Neural cell (in vitro differentiated cells): Measurements from ENCODE around the gene OR2D3. TPM values are rescaled to one million over a fixed set of nuclear protein-coding genes. Genes with fewer than 3 reads are reported as not detected.
"Not testable (repeated sequence)": the region's sequence is repeated elsewhere in the genome, so short reads cannot be mapped to it uniquely, and the experiment has no call there.

ENCODE experiments used
- H2AFZ ChIP-seq: fragments of 200-600, 300-800 bp; sonication (generic), shearing (Covaris generic); 2 replicates; pipeline ENCODE4 v1.6.0; 2014; ENCODE audit warnings: low read depth, mild to moderate bottlenecking, antibody characterized with exemption, low read length, moderate library complexity
- H3F3A ChIP-seq: fragments of 200-600 bp; shearing (Covaris generic); 2 replicates; pipeline ENCODE4 v1.6.1; 2016; ENCODE audit warnings: mild to moderate bottlenecking, moderate library complexity, mixed read lengths, antibody characterized with exemption, low read length; ENCODE audit not compliant: insufficient read depth, poor library complexity, severe bottlenecking
- H3K27ac ChIP-seq: fragments of 200-600, 300-800 bp; sonication (generic), shearing (Covaris generic); 2 replicates; pipeline ENCODE4 v1.5.1; 2014; ENCODE audit warnings: mild to moderate bottlenecking, low read length, moderate library complexity
- H3K27me3 ChIP-seq: fragments of 300-800, 200-600 bp; sonication (generic), shearing (Covaris generic); 2 replicates; pipeline ENCODE4 v1.6.0; 2014; ENCODE audit warnings: mild to moderate bottlenecking, low read depth, low read length, moderate library complexity; ENCODE audit not compliant: insufficient read depth
- H3K36me3 ChIP-seq: fragments of 300-800, 200-600 bp; sonication (generic), shearing (Covaris generic); 2 replicates; pipeline ENCODE4 v1.5.1; 2014; ENCODE audit warnings: mild to moderate bottlenecking, antibody characterized with exemption, low read length, moderate library complexity; ENCODE audit not compliant: insufficient read depth
- H3K4me2 ChIP-seq: fragments of 300-800, 200-600 bp; sonication (generic), shearing (Covaris generic); 2 replicates; pipeline ENCODE4 v1.6.0; 2014; ENCODE audit warnings: mild to moderate bottlenecking, low read length
- H3K4me3 ChIP-seq: fragments of 300-800, 200-600 bp; sonication (generic), shearing (Covaris generic); 2 replicates; pipeline ENCODE4 v1.5.1; 2014; ENCODE audit warnings: mild to moderate bottlenecking, low read length, moderate library complexity
- H3K79me2 ChIP-seq: fragments of 200-600 bp; shearing (Covaris generic); replicated peaks from 2 replicates; pipeline ENCODE4 v1.6.0; 2014; ENCODE audit warnings: mild to moderate bottlenecking, low read length, moderate library complexity; ENCODE audit not compliant: insufficient read depth
- H3K9ac ChIP-seq: fragments of 300-800, 200-600 bp; sonication (generic), shearing (Covaris generic); 2 replicates; pipeline ENCODE4 v1.6.1; 2016; ENCODE audit warnings: mild to moderate bottlenecking, low read length, mixed read lengths
- H3K9me2 ChIP-seq: fragments of 200-600 bp; shearing (Covaris generic); 2 replicates; pipeline ENCODE4 v1.6.1; 2016; ENCODE audit warnings: mild to moderate bottlenecking, low read length, mixed read lengths; ENCODE audit not compliant: insufficient read depth
- H3K9me3 ChIP-seq: fragments of 200-600, 300-800 bp; sonication (generic), shearing (Covaris generic); 2 replicates; pipeline ENCODE4 v1.6.1; 2016; ENCODE audit warnings: mild to moderate bottlenecking, mixed run types, low read length, moderate library complexity, mixed read lengths
- H4K20me1 ChIP-seq: fragments of 200-600 bp; shearing (Covaris generic); 2 replicates; pipeline ENCODE4 v1.6.1; 2016; ENCODE audit warnings: mild to moderate bottlenecking, mixed run types; ENCODE audit not compliant: insufficient read depth
- CTCF ChIP-seq: fragments of 450-650 bp; IDR thresholded peaks from 2 replicates; pipeline ENCODE4 v1.5.1; 2014; ENCODE audit warnings: antibody characterized with exemption, mild to moderate bottlenecking, moderate library complexity; ENCODE audit not compliant: poor library complexity, severe bottlenecking
- EP300 ChIP-seq: fragments of 450-650 bp; conservative IDR thresholded peaks from 2 replicates; pipeline ENCODE4 v1.6.1; 2014; ENCODE audit warnings: antibody characterized with exemption, mild to moderate bottlenecking, moderate library complexity; ENCODE audit not compliant: poor library complexity, severe bottlenecking
- EZH2 ChIP-seq: fragments of 200-600, 300-800 bp; shearing (Covaris generic), sonication (generic); IDR thresholded peaks from 2 replicates; pipeline ENCODE4 v1.6.1; 2014; ENCODE audit warnings: antibody characterized with exemption, low read length, borderline replicate concordance, mild to moderate bottlenecking; ENCODE audit not compliant: insufficient read depth, poor library complexity, severe bottlenecking
- MXI1 ChIP-seq: fragments of 450-650 bp; conservative IDR thresholded peaks from 2 replicates; pipeline ENCODE4 v1.6.1; 2014; ENCODE audit warnings: antibody characterized with exemption, mild to moderate bottlenecking; ENCODE audit not compliant: poor library complexity, severe bottlenecking
- POLR2AphosphoS5 ChIP-seq: IDR thresholded peaks from 2 replicates; pipeline ENCODE4 v1.6.1; 2012
- RAD21 ChIP-seq: fragments of 450-650 bp; conservative IDR thresholded peaks from 2 replicates; pipeline ENCODE4 v1.6.1; 2014; ENCODE audit warnings: antibody characterized with exemption, mild to moderate bottlenecking, moderate library complexity
- REST ChIP-seq: IDR thresholded peaks from 2 replicates; pipeline ENCODE4 v1.6.1; 2012; ENCODE audit warnings: borderline replicate concordance
- SMC3 ChIP-seq: fragments of 450-650 bp; conservative IDR thresholded peaks from 2 replicates; pipeline ENCODE4 v1.6.1; 2014; ENCODE audit warnings: antibody characterized with exemption, mild to moderate bottlenecking, moderate library complexity; ENCODE audit not compliant: poor library complexity
- TAF1 ChIP-seq: IDR thresholded peaks from 2 replicates; pipeline ENCODE4 v1.6.1; 2012; ENCODE audit warnings: low read depth
- polyA plus RNA-seq: library from polyadenylated mRNA; depleted of rRNA; stranded (reverse); fragments of >200 nt; gene quantifications from 2 replicates; pipeline ENCODE4 v1.2.3, GENCODE V29; 2014

Gene OR2D3
- polyA plus RNA-seq, 1 donor from 2014 or later: not detected

- Histone ChIP-seq H3K4me2 (no peak overlapping the region), H3K27ac (no peak overlapping the region), H3F3A (no peaks in the 10 kb centered on the region), H3K27me3 (no peaks in the 10 kb centered on the region), H3K9ac (no peak overlapping the region), H4K20me1 (no peaks in the 10 kb centered on the region), H3K9me3 (no peaks in the 10 kb centered on the region), H3K9me2 (no peaks in the 10 kb centered on the region), H3K79me2 (no peaks in the 10 kb centered on the region), H3K4me3 (no peak overlapping the region), H2AFZ (no peak overlapping the region), H3K36me3 (no peaks in the 10 kb centered on the region)
- TF ChIP-seq SMC3: no peak
- no peak for TF ChIP-seq TAF1
Measured at GRCh38 chr11:6943131-6943530, 22.3 kb downstream of the OR2D3 start.

- not testable (repeated sequence) for H3K79me2 ChIP-seq, H3K9me3 ChIP-seq, H3K4me3 ChIP-seq, H3F3A ChIP-seq, H4K20me1 ChIP-seq, H2AFZ ChIP-seq, H3K9me2 ChIP-seq, H3K9ac ChIP-seq, H3K36me3 ChIP-seq, H3K27ac ChIP-seq, H3K27me3 ChIP-seq, H3K4me2 ChIP-seq
Measured at GRCh38 chr11:6954248-6954647, 33.4 kb downstream of the OR2D3 start.

GRCh38 chr11:6962141-6962540 lies 41.3 kb downstream of the OR2D3 start:
- Histone ChIP-seq H3K4me2 (no peak overlapping the region), H3K27me3 (no peaks in the 10 kb centered on the region), H3K9ac (no peak overlapping the region), H2AFZ (no peak overlapping the region), H3K9me3 (no peaks in the 10 kb centered on the region), H3K79me2 (no peaks in the 10 kb centered on the region), H3K9me2 (no peaks in the 10 kb centered on the region), H3K27ac (no peak overlapping the region), H3K4me3 (no peak overlapping the region), H3F3A (no peaks in the 10 kb centered on the region), H4K20me1 (no peaks in the 10 kb centered on the region), H3K36me3 (no peaks in the 10 kb centered on the region)
- TF ChIP-seq SMC3 (no peak), EP300 (no peak), REST (no peak), TAF1 (no peak), POLR2AphosphoS5 (no peak), CTCF (no peak), MXI1 (no peak), RAD21 (no peak), EZH2 (no peak)
